ENCODE data around the gene GPR152.

GPR152 gene

DNA sequence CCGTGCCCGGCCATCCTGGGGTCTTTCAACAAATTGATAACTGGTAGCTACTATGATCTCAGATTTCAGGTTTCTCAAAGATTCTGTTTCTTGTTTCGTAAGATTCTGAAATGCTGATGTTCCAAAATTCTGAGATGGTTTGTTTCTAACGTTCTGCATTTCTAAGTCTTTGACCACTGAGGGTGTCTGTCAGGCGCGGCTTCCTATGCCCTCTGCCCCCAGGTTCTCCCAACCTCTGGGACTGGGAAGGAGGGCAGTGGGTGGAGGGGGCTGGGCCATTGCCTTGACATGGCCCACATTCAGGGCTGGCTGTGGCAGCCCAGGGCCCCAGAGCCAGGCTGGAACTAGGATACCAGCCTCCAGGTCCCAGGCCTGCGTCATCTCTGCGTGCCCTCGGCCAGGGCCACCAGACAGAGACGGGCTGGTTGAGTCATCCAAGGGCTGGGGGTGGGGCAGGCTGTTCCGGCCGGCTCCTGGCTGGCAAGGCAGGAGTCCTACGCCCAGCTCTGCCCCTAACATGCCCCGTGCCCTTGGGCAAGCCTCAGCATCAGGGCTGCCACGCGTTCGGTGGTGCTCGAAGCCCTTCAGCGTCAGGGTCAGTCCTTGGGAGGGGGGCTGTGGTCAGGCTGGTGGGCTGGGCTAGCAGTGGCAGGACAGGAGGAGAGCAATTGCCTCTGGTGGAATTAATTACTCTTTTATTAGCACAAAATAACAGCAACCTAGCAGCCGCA is 11.3 kb upstream of the GPR152 start:
- no peak for DNase-seq

GRCh38 chr11:67463186-67463585 is 10.7 kb upstream of the GPR152 start:
- no peak for DNase-seq

DNA sequence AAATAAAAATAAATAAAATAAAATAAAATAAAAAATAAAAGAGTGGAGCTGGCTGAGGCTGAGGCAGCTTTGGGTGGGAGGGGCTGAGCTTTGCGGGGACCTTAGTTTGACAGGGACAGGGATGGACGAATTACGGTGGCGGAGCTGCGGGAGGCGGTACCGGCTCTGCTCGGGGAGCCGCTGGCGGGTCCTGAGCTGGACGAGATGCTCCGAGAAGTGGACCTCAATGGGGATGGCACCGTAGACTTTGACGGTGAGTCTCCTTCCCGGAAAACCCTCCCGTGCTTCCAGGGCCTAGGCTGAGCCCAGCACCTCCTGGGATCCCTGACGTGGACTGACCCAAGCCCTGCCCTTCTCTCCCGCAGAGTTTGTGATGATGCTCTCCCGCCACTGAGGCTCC is 5.7 kb upstream of the GPR152 start:
- DNase-seq: no peak

DNA sequence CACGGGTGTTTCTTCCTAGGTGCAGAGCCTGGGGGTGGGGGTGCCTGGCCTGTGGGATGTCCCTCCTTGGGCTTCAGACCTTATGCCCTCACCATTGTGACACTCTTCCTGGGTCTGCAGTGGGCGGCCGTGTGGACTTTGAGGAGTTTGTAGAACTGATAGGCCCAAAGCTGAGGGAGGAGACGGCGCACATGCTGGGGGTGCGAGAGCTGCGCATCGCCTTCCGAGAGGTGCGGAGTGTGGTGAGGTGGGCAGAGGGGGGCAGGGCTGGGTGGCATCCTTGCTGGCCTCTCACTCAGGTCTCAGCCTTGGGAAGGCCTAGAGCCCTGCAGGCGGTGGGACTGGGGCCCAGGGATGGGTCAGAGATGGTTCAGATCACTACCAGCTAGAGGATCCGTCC is 4.9 kb upstream of the GPR152 start:
- no peak for DNase-seq

GRCh38 chr11:67456068-67456705 is 3.7 kb upstream of the GPR152 start:
- no peak for DNase-seq

DNA sequence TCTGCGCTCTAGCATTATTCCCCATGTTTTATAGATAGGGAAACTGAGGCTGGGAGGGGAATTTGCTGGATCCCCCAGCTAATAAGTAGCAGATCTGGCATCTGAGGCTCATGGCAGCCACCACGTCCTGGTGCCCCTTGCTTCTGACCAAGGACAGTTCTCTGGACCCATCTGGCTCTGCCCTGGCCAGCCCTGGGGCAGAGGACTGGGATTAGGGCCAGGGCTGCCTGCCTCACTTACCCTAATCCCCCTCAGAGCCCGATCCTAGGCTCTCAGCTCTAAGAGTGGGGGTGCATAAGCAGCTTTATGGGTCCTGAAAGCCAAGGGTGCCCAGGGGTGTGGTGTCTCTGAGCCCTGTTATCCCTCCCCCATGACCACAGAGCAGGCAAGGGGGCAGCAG is 2.5 kb upstream of the GPR152 start, which contains the start of gene CABP4:
Gene CABP4 (plus strand): TSS at position 301 of the 400 bp plus-strand sequence. CDS start 70 bp downstream, at position 371.
- no peak for DNase-seq

DNA sequence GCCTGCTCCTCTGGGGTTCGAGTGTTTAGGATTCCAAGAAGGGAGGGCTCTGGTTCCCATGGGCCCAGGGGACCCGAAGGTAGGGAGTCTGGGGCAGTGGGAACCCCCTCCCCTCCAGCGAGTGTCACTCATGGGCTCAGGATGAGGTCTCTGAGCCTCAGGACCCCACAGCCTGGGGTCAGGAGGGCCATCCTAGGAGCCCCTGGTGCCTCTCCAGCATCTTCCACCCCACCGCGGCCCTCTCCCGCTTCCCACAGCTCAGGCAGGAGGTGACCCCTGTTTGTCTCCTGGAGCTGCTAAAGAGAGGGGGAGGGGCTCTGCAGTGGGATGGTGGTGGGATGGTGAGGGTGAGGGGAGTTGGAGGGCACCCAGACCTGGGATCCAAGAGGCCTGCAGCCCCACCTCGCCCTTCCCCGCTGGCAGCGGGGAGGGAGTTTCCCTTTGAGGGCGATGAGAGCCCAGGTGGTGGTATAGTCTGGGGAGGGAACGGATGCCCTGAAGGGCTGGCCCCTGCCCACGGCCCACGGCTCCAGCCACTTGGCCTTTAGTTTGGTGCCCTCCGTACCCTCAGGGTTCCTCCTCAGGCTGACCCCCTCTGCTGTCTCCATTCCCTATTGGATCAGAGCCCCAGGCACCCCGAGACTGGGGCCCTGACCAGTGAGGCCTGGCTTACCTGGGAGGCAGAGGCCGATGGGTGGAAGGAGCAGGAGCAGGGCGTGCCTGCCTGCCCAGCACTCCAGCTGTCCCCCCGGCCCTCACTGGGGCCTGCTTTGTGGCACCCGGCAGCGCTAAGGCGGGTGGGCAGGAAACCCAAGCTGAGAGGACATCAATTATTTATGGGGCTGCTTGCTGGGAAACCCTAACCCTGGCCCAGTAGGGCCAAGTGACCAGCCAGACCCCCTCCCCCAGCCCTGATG is 1.5 kb upstream of the GPR152 start:
- no peak for DNase-seq

GRCh38 chr11:67451658-67451976 is 912 bp downstream of the GPR152 start:
- no peak for DNase-seq

GRCh38 chr11:67450796-67451657 is 1.5 kb downstream of the GPR152 start:
- no peak for DNase-seq

DNA sequence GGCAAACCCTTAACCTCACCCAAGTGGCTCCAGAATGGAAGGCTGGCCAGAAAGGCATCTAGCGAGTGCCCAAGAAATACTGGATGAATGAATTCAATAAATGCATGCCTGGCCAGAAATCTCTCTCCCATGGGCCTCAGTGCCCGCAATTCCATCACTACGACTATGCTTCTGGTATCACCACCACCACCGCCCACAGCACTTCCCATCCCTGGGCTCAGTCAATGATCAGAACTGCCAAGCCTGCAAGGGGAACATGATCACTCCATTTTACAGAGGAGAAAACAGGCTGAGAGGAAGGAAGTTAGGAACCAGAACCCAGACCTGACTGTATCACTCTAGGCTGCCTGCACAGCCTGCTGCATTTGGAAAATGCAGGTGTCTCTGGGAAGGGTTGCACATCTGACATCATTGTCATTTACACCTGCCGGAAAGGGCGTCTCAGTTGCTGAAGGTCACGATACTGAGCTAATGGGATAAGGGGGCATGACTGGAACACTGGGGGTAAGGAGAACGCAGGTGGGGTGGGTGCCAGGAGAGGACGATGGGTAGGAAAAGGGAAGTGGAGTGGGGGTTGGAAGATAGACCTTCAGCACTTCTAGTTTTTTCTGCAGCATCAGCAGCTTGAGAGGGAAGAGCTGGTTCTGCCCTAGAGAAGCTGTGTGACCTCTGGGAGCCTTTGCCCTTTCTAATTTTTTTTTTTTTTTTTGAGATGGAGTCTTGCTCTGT is 3.2 kb downstream of the GPR152 start:
- DNase-seq: no peak

GRCh38 chr11:67448220-67448609 is 4.3 kb downstream of the GPR152 start:
- DNase-seq: no peak

DNA sequence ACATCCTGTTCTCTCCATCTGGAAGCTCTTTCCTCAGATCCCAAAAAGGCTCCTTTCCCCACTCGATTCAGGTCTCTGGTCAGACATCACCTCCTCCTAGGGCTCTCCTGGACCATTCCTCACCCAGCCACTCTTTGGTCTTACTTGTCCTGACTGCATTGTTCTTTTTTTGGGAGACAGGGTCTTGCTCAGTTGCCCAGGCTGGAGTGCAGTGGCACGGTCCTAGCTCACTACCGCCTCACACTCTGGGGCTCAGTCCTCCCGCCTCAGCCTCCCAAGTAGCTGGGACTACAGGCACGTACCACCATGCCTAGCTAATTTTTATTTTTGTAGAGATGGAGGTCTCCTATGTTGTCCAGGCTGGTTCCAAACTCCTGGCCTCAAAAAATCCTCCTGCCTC is 7.0 kb downstream of the GPR152 start:
- no peak for DNase-seq

DNA sequence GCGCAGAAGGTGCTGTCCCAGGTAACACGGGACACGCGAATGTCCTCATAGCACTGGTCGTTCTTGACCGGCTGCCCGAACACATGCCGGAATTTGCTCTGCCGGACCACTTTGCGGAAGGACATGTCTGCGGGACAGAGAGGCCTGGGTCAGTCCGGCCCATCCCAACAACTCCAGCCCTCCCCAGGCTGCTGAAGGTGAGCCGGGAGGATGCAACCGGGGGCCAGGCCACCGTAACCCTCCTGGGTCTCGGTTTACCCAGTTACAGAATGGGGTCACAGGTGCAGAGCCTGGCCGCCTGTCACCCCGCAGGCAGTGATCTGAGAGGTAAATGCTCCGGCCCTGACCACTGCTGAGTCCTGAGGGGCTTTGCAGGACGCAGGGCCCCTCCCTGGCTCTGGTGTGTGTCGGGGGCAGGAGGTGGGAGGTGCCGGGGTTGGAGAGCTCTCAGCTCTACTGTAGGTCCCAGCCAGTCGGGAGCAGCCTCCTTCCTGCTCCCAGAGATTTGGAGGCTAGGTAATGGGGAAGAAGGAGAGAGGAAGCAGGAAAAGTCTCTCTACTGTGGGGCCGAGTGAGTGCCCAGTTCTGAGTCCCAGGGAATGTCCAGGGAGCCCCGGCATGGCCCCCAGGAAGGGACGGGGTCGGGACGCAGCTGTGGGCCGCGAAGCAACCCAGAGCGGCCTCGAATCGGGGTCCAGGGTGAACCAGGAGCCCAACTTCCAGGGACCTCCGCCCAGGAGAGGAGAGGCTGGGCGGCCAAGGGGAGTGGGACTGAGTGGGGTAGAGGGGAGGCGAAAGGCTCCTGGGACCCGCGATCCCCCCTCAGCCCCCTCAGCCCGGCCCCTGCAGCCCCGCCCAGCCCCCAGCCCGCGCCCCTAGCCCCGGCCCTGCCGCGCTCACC is 9.8 kb downstream of the GPR152 start:
- DNase-seq: no peak

- no peak for DNase-seq
Observed at GRCh38 chr11:67441731-67442351, 10.7 kb downstream of the GPR152 start.

DNA sequence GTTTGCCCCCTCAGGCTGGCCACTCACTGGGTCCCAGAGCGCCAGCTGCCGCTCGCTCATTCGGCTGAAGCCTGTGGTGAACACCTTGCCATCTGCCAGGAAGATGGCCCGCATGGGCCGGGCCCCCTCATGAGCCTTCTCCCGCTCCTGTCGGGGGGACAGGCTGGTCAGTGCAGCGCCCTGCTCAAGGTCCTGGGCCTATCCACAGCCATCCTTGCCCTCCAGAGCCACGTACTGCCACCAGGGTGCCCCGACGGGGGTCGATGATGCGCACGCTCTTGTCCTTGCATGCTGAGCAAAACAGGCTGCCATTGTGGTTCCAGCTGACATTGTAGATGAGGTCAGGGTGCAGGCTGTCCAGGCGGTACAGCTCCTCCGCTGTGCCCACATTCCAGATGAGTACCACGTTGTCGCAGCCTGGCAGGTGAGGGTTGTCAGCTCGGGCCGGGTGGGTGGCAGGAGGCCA is 11.4 kb downstream of the GPR152 start:
- DNase-seq: no peak

- DNase-seq: no peak
Observed at GRCh38 chr11:67440229-67441097, 12.1 kb downstream of the GPR152 start.

DNA sequence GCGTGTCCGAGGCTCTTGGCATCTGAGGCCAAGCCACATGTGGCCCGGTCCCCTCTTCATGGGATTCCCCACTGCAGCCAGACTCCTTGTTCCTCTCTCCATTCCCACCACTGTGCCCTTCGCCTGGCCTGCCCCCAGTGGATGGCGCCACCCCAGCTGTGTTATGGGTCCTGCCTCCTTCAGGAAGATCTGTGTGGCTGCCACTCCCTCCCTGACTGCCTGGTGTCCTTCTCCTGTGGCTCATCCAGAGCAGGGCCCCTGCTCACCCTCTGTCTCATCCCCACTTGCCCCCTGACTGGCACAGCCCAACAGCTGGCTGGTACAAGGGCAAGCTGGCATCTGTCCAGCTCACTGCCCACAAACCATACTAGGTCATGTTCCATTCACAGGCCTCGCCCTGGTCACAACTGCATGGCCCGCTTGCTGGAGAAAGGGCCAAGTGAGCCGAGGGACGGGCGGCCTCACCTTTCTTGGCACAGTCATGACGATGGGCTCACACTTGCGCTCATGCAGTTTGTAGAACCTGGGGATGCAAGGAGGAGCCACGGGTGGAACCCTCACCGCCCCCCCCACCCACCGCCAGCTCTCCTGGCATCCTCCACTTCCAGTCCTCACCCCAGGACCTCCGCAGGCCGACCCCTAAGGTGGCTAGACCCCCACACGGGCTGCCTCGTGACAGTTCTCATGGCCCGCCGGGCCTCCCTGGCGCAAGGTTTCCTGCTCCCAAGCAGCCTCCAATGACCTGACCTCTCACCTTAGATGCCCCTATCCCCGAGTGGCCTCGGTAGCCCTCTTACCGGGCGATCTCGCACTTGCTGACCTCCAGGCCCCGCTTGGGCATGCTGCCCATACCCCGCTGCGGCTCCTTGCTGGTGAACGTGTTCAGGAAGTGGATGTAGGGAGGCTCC is 13.0 kb downstream of the GPR152 start:
- no peak for DNase-seq

All from DMS 273 treated with DMSO at 0.1 percent for 48 hours (cell line).